ENCODE measurements around the gene GPSM1. TPM values are rescaled to one million over a fixed set of nuclear protein-coding genes. Genes with fewer than 3 reads are reported as not detected.

GPSM1 gene
- total RNA-seq, 1 experiment from 2014 or later, result 6.6 TPM

DNA sequence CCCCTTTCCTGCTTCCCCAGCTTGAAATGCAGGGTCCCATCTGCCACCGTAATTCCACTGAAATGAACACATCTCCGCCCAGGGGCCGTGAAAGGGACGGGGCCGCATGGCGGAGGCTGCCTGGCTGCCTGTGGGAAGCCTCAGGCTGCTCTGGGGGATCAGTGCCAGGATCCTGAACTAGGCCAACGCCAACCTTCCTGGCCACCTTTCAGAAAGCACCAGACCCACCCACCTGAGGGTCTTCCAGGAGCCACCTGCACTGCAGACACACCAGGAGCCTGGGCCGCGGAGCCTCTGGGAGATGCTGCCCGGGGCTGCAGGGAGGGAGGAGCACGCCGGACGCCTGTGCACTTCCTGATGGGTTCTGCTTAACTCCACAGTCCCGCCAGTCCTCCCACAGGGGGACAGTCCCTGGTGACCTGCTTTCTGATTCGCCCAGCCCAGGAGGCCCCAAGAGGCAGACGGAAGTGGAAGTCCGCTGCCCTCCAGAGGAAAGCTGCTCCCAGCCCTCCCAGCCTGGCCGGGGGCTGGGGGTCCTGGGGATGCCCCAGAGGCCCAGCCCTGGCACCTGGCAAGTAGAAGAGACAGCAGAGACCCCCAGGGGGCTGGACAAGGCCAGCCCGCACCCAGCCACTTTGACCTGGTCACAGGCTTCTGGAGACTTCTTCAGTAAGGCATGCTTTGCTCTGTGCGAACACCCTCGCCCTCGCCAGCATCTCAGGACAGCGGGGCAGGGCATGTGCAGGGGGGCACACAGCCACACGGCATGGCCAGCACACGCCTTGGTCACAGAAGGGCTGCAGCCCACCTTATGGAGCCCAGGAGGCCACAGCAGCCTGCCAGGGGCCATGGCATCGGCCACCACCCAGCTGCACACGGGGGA lies 46.2 kb downstream of the GPSM1 start, which contains the start of gene CARD9:
Gene CARD9 (minus strand): TSS at position 370 of the 883 bp plus-strand sequence. CDS start 1,591 bp downstream, outside the sequence.
- DNase-seq (ENCODE audit: low read depth), result no peak

DNA sequence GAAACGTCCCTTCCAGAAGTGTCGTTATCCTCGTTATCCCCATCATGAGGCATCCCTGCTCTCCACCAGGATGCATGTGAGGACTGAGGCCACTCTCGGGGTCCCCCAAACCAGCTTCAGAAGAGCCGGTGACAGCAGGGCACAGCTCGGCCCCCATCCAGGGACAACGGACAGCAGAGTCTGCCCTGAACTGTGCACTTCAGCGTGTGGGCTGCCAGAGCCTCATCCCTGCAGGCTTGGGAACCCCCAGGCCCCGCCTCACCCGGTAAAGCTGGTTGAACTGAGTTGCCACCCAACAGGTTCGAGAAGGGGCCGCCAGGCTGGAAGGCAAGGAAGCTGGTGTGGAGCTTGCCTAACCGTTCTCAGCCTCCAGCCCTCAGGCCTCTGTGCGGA lies 46.8 kb downstream of the GPSM1 start:
- DNase-seq (ENCODE audit: low read depth), result no peak

DNA sequence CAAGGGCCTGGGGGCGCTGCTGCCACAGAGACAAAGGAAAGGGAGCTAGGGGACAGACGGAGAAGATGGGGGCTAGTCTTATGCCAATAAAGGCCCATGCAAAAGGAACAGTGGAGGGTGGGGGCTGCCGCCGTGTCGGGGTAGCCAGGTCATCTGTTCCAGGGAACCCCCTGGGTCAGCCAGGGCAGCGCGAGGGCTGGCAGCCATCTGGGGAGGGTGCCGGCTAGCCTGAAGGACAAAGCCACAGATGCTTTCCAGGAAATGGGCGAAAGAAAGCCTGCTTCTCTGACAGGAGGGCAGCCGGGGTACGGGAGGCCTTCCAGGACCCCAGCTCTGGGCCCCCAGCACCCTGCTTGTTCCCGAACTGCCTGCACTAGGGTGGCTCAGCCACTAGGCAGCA lies 47.8 kb downstream of the GPSM1 start:
- no peak for DNase-seq (ENCODE audit: low read depth)

DNA sequence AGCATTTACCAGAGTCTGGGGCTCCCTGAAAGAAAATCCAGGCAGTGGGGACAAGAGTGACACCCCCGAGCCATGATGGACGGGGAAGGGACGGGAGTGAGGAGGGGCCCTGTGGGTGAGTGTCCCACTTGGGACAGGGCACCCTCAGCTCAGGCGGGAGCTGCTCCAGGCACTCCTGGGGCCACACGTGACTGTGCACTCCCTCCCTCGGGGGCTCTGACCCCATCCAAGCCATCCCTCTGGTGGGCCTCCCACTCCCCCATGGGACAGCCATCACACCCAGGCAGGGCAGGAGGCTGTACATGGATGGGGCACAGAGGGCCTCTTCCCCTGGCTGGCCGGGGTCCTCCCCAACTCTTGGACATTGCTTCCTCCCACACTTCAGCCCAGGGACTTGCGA lies 49.1 kb downstream of the GPSM1 start:
- DNase-seq (ENCODE audit: low read depth), result no peak

DNA sequence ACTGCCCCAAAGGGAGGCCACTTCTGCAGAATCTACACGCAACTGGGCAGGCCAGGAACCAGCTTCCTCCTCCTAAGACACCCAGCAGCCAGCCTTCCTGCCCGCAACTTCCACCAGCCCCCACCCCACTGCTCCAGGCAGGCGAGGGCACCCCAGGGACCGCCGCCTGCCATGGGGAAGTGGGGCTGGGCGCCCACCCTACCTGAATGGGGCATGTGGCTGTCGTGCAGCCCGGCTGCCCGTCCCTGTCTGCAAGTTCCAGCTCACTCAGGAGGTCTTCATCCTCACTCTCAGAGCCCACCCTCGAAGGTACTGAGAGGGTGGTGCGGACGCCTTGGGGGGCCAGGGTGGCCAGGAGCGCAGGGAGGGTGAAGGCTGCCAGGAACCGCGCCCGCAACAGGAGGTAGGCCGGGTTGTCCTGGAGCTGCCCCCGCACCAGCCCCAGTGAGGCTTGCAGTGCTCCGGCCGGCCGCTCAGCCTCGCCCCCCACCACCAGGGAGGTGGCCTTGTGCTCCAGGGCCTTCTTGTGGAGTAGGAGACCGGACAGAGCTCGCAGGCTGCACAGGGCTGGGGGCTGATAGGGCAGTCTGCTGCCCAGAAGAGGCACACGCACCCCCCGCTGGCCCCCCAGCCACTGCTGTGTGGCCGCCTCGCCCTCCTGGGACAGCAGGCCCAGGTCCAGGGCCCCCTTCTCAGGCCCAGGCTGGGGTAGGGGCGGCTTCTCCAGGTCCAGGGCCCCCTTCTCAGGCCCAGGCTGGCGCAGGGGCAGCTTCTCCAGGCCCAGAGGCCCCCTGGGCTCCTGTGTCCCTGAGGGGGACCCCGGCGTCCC lies 50.2 kb downstream of the GPSM1 start:
- DNase-seq (ENCODE audit: low read depth), result no peak

DNA sequence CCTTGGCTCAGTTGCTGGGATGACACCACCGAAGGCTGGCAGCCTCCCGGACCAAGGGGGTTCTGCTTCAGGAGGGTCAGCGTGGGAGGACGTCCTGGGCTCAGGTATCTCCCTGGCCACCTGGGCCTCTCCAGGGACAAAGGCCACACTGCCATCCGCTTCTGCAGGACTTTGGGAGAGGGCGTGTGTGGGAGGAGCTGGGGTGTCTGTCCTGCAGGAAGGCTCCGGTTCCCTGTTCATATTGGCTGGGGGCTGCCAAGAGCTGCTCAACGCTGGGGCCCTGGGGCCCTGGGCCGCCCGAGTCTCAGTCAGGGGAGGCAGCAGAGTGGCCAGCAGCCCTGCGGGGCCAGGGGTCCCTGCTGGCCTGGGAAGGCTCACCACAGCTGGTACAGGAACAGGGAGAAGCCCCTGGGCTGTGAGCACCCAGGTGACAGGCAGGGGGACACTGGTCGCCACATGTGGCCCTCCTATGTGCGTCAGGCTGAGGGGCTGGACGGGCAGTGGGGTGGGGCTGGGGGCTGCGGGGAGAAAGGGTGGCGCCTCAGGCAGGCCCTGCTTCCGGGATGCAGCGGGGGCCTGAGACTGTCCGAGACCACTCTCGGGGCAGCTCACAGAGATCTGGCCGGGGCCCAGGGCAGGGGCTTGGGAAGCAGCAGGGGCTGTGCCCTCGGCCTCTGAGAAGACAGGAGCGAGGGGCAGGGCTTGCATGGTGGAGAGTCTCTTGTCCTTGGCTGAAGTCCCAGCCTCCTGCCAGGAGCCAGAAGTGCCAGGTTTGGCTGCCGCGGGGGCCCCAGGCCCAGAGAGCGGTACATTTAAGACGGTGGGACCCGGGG lies 51.0 kb downstream of the GPSM1 start:
- DNase-seq (ENCODE audit: low read depth), result no peak

DNA sequence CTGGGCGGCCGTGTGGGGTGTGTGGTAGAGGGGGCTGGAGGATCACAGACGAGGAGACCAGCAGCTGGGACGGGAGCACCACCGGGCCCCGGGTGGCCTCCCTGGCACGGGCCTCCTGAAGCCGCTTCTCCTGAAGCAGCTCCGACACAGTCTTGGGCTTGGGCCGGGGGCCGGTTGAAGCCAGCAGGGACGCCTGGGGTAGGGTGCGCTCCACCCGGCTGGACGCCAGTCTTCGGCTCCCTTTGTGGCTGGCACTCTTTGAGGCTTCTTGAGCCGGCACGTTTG lies 51.6 kb downstream of the GPSM1 start:
- DNase-seq (ENCODE audit: low read depth), result no peak

DNA sequence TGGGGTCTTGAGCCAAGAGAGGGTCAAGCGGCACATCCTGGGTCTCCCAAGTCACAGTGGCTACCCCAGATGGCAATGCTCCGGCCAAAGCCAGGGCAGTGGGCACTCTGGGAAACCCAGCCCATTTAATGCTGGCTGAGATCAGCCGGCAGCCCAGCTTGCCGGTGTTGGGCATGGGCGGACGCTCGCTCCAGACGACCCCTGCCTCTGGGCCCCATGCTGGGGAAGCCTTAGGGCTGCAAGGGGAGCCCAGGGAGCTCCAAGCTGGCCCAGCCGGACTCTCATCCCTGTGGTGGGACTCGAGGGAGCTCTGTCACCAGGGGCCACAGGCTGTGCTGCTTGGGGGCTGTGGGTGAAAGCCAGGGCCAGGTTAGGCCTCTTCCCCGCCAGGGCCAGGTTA lies 52.1 kb downstream of the GPSM1 start:
- DNase-seq (ENCODE audit: low read depth), result no peak

DNA sequence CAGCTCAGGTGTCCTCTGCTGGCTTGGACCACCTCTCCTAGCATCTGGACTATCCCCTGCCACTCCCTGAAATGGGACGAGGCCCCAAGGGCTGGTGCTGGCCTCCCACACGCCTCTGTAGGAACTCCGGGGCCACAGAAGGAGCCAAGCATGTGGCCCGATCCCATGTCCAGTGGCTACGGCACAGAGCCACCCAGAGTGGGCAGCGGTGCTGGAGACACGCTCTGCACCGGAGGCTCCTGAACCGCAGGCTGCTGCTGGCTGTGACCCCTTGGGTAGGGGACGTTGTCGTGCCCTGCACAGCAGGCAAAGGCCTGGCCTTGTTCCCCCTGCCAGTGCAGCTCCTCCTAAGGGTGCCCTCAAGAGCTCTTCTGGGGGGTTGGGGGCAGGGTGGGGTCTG lies 52.6 kb downstream of the GPSM1 start:
- no peak for DNase-seq (ENCODE audit: low read depth)

DNA sequence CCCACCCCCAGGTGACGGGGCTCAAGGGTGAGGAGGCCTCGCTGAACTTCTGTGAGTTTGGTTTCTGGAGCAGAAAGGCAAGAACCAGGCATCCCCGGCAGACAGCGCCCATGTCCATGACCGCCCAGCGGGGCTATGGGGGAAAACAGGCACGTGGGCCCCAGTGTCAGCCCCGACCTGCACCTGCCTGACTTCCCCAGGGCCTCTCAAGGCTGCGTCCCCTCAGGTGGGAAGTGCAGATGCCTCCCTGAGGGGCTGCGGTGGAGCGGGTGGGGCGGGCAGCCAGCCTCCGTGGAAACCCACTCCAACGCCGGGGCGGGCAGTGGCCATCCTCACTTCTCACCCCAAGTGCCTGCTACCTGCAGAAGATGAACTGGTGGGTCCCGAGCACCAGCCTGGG lies 53.0 kb downstream of the GPSM1 start:
- no peak for DNase-seq (ENCODE audit: low read depth)

DNA sequence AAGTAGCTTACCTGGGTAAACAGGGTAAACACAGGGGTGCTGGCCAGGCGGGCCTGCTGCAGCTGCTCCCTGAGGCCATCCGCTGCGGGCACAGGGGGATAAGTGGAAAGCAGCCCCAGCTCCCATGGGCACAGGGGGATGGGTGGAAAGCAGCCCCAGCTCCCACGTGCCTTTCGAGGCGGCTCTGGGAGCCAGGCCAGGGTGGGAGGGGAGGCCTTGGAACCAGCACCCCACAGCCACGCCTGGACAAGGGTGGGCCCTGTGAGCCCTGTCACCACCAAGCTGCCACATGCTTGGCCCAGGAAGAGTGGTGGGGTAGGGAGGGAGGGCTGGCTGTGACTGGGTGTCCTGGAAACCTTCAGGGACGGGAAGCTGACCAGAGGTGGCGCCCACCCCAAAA lies 54.0 kb downstream of the GPSM1 start:
- DNase-seq (ENCODE audit: low read depth), result no peak

DNA sequence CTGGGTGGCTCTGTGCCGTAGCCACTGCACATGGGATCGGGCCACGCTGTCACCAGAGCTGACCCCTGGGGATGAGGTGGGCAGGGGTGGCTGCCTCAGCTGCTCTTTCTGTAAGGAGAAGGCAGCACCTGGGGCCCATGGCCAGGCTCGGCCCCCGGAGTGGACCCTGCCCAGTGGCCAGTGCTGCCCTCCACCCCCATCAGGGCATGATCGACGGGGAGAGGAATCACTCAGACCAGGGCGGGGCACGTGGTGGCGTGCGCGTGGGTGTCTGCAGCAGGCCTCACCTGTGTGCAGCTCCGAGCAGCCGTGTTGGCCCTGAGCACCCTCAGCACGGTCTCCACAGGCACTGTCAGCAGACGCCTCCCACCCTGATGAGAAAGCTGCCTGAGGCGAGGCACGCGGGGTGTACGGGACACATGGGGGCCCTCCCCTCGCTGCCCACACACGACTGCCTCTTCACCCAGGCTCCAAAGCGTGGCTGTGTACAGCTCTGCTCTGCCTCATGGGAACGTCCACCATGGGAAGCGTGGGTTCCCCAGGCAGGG lies 54.7 kb downstream of the GPSM1 start:
- no peak for DNase-seq (ENCODE audit: low read depth)

DNA sequence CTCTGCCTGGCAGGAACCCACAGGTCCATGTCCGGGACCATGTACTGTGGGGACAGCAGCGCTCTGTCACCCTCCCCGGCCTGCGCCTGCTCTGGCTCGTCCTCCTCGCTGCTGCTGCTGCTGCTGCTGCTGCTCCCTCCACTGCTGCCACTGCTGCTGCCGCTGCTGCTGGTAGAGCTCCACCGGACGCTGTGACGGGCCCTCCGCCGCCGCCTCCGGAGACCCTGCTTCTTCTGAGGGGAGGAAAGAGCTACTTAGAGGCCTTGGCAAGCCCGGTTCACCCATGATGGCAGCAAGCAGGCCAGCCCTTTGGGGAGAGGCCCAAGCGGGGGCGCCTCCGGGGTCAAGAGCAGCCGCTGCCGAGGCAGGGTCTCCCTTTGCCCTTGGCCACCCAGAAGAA lies 56.1 kb downstream of the GPSM1 start:
- DNase-seq (ENCODE audit: low read depth), result no peak

DNA sequence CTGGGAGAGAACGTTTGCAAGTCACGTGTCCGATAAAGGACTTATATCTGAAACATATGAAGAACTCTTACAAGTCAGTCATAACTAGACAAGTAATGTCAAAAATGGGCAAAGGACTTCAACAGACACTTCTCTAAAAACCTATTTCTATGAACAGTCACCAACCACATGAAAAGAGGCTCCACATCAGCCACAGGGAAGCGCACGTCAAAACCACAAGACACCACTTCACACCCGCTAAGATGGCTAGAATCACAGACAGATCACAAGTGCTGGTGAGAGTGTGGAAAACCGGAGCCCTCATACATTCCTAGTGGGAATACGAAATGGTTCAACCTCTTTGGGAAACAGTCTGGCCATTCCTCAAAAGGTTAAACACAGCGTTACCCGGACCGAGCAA lies 57.7 kb downstream of the GPSM1 start:
- no peak for DNase-seq (ENCODE audit: low read depth)

DNA sequence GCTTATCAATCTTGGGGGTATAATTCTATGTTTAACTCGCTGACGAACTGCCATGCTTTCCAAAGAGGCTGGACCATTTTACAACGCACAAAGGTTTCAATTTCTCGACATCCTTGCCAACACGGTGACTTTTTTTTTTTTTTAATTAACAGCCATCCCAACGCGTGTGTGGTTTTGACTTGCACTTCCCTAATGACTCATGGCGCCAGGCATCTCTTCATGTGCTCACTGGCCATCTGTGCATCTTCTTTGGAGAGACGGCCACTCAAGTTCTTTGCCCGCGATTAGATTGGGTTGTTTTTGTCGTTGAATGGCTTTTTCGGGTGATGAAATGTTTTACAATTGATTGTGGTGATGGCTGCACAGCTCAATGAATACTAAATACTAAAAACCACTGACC lies 58.7 kb downstream of the GPSM1 start:
- no peak for DNase-seq (ENCODE audit: low read depth)

DNA sequence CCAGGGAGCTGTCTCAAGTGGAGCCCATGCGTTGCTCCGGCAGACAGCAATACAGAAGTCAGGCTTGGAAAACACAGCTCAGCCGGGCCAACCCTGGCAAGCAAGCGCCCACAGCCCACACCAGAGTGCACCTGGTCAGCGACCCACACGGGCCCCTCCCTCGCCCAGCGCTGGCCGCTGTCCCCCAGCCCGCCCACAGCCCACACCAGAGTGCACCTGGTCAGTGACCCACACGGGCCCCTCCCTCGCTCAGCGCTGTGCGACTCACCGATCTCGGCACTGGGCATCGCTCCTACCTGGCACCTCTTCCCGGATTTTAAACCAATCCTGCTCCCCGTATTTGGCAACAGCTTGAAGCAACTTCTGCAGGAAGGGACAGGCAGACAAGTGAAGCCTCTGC lies 59.9 kb downstream of the GPSM1 start:
- DNase-seq (ENCODE audit: low read depth), result no peak

DNA sequence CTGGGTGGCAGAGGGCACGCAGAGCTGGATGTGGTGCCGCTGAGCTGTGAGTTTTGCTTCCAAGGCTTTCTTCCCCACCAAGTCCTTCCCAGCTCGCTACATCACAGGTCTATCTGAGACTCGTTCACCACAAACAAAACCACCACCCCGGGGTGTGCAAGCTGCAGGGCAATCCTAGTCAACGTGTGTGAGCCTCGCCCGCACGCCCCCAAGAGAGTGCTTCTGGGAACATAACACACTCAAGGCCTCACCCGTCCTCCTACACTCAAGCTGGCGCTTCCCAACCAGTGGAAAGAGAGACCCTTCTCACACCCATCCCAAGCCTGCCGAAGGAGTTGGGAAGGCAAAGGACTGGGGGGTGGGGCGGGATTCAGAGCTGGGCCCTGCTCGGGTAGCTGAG lies 62.1 kb downstream of the GPSM1 start:
- no peak for DNase-seq (ENCODE audit: low read depth)

DNA sequence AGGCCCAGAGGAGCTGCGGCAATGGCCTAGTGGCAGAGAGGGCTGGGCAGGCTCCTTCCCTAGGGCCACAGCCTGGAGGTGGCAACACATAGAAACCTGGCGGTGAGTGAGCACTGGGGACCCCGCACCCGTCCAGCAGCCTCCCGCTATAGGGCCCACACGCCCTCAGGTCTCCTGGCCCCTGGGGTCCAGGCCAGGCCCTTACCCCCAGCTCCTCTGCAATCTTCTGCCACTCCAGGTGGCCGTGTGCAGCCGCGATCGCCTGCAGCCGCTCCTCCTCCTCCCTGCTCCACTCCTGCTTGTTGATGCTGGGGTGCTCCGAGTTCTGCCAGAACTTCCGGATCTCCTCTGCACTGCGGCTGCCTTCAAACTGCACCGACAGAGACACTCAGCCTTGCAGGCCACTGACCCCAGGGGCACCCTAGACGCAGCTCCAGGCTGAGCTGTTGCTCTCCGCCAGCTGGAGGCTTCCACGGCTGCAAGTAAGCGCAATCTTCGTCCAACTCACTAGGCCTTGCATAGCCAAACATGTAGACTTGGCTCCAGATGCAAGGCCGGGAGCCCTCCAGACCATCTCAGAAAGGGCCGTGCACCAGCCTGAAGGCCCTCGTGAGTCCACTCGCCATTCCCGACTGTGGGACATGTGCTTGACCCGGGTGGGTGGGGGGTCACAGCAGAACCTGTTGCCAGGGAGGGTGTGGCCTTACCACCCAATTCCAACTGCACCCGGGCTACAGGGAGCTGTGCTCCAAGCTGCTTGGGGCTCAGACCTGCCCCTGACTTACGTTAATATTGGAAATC lies 64.6 kb downstream of the GPSM1 start:
- DNase-seq (ENCODE audit: low read depth), result no peak

DNA sequence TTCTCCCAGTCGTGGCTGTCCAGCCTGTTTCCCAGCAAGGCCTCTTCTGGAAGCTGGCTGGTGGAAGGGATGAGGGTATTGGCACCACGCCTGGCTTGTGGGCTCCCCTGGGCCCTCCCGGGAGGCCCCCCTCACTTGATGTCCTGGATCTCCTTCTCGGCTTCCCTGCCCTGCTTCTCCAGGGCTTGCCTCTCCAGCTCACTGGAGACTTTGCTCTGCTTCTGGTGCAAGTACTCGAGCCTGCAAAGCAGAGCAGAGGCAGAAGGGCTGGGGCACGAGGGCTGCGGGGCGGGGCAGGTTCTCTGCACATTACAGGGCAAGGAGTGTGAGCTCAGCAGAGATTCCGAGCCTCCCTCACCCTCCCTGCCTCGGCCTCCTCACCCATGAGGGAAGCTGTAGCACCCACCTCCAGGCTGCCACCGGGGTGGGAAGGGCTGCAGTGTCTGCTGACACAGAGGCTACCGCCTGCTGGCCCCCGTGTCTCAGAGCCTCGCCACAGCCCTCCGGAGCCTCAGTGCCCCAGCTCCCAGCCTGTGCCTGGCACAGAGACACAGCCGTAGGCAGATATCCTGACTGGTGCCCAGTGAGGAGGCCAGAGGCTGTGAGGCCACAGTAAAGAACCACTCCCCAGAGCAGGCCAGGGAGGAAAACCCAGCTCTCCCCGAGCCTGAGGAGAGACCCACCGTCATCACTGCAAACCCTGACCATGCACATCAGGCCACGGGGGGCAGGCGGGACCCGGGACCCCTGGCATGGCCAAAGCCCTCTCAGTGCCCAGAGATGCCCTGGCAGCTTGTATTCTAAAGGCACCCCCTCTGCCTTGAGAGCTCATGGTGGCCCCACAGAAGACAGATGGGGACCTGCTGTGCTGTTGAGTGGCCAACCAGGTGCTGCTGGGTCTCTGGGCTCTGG lies 65.5 kb downstream of the GPSM1 start:
- no peak for DNase-seq (ENCODE audit: low read depth)

DNA sequence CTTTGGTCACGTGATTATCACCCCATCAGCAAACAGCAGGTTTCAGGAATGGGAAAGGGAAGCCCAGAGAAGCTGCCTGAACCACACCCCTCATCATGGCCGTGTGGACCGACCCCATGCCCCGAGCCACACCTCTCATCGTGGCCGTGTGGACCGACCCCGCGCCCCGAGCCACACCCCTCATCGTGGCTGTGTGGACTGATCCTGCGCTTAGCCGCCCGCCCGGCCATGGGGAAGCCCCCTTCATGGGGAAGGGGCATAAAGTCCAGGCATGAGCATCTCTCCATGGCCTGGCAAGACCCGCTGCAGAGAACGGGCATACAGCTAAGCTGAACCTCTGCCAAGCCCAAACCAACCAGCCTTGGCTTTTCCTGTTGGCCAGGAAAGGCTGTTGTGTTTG lies 66.2 kb downstream of the GPSM1 start:
- DNase-seq (ENCODE audit: low read depth), result no peak

Data from RPMI7951 (cell line).